Effector memory CD4-positive, alpha-beta T cell (primary cell): ENCODE data around the gene COL5A1.

Experiments
- DNase-seq, 3 donors: peaks; one replicate each; pipeline ENCODE4 v3.0.0-alpha.2; 2020
- H3K27ac ChIP-seq: 2 replicates; pipeline ENCODE4 v1.7.0; 2013; ENCODE audit warnings: mild to moderate bottlenecking, low read length, moderate library complexity; ENCODE audit not compliant: insufficient read depth, poor library complexity, severe bottlenecking
- H3K27me3 ChIP-seq: replicated peaks from 2 replicates; pipeline ENCODE4 v1.7.0; 2013; ENCODE audit warnings: mild to moderate bottlenecking, low read length; ENCODE audit not compliant: insufficient read depth, control insufficient read depth, poor library complexity, severe bottlenecking
- H3K36me3 ChIP-seq: 2 replicates; pipeline ENCODE4 v1.7.0; 2013; ENCODE audit warnings: mild to moderate bottlenecking, low read length, moderate library complexity; ENCODE audit not compliant: control insufficient read depth, insufficient read depth
- H3K4me1 ChIP-seq: 2 replicates; pipeline ENCODE4 v1.7.0; 2013; ENCODE audit warnings: low read length, mild to moderate bottlenecking; ENCODE audit not compliant: control insufficient read depth, insufficient read depth, poor library complexity, severe bottlenecking
- H3K4me3 ChIP-seq: 2 replicates; pipeline ENCODE4 v1.7.0; 2013; ENCODE audit warnings: low read length, low read depth, mild to moderate bottlenecking; ENCODE audit not compliant: insufficient read depth, poor library complexity, severe bottlenecking
- H3K9me3 ChIP-seq: 2 replicates; pipeline ENCODE4 v1.7.0; 2013; ENCODE audit warnings: mild to moderate bottlenecking, low read length, moderate library complexity; ENCODE audit not compliant: control insufficient read depth

Gene COL5A1

GRCh38 chr9:134691695-134692572 is 50.3 kb downstream of the COL5A1 start:
- Histone ChIP-seq H3K4me1 (no peaks in the 10 kb centered on the region), H3K4me3 (no peak overlapping the region), H3K9me3 (no peaks in the 10 kb centered on the region), H3K27me3 (no peaks in the 10 kb centered on the region), H3K27ac (no peak overlapping the region), H3K36me3 (no peaks in the 10 kb centered on the region)
- DNase-seq: no peak

- Histone ChIP-seq H3K27ac (no peak overlapping the region), H3K27me3 (no peaks in the 10 kb centered on the region), H3K9me3 (no peaks in the 10 kb centered on the region), H3K4me3 (no peak overlapping the region), H3K4me1 (no peaks in the 10 kb centered on the region), H3K36me3 (no peaks in the 10 kb centered on the region)
- DNase-seq: no peak
These were observed 50.9 kb downstream of the COL5A1 start for GRCh38 chr9:134692573-134692860.

DNA sequence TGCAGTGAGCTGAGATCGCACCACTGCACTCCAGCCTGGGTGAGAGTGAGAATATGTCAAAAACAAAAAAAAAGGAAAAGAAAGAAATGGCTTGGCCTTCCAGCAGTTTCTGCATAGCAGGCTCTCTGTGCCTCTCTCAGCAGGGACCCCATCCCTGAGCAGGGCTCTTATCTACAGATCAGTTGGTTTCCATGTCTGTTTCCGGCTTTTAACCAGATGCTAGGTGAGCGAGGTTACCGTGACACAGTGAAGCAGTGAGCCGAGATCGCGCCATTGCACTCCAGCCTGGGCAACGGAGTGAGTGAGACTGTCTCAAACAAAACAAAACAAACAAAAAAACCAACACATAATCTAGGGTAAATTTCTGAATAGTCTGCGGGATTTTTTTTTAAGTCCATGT is 51.4 kb downstream of the COL5A1 start:
- no peaks in the 10 kb centered on the region for H3K27me3 ChIP-seq
- H3K4me3 ChIP-seq: no peak overlapping the region
- no peak overlapping the region for H3K27ac ChIP-seq
- H3K4me1 ChIP-seq: no peaks in the 10 kb centered on the region
- no peak for DNase-seq
- H3K9me3 ChIP-seq: no peaks in the 10 kb centered on the region
- no peaks in the 10 kb centered on the region for H3K36me3 ChIP-seq

DNA sequence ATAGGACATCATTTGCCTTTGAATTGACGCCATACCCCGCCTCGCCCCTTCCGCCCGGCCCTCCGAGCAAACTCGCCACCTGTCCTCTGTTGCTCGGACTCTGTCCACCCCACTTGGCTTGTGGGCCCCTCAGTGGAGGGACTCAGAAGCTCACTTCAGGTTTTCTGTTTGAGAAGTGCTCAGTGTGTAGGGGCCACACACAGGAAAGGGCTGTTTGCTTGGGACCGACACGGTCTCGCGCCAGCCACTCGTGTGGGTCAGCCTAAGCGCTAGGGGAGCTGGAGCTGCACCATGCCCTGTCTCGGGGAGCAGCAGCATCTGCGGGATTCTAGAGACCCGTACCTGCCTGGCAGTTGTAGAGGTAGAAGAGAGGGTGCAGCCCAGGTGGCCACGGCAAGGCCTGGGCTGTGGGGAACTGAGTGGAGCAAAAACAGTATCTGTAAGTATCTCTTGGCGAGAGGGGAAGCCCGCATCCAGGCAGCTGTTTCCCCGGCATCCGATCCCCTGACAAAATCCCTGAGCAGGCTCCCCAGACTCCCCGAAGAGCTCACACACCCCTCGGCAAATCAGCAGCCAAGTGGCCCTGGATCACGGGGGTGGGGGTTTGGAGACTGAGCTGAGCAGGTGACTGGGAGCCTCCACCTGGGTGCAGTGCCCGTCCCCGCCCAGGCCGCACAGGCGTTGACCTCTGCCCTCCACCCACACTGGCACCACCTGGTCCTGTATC is 52.2 kb downstream of the COL5A1 start:
- H3K4me1 ChIP-seq: no peaks in the 10 kb centered on the region
- H3K9me3 ChIP-seq: no peaks in the 10 kb centered on the region
- H3K27ac ChIP-seq: no peak overlapping the region
- no peak for DNase-seq
- no peaks in the 10 kb centered on the region for H3K36me3 ChIP-seq
- no peaks in the 10 kb centered on the region for H3K27me3 ChIP-seq
- H3K4me3 ChIP-seq: no peak overlapping the region

- no peaks in the 10 kb centered on the region for H3K27me3 ChIP-seq
- no peak overlapping the region for H3K27ac ChIP-seq
- no peak overlapping the region for H3K4me3 ChIP-seq
- H3K9me3 ChIP-seq: no peaks in the 10 kb centered on the region
- no peaks in the 10 kb centered on the region for H3K4me1 ChIP-seq
- no peaks in the 10 kb centered on the region for H3K36me3 ChIP-seq
- no peak for DNase-seq
These were observed 52.7 kb downstream of the COL5A1 start for GRCh38 chr9:134694368-134694665.

DNA sequence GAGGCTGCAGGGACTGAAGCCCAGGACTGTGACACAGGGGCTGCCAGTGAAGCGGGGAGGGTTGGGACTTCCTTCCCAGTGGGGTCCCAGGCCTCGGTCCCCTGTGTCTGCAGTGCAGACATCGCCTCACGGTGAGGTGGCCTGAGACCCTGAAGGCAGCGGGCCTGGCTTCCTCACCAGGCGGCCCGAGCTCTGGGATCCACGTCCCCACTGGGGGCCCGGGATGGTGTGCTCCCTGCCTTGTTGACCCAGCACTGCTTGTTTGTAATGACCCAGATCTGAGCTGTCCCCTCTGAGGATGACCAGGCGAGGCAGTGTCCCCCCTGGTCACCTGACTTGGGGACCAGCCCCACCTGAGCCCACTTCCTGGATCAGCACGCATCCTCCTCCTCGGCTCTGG is 53.1 kb downstream of the COL5A1 start:
- Histone ChIP-seq H3K4me3 (no peak overlapping the region), H3K4me1 (no peaks in the 10 kb centered on the region), H3K9me3 (no peaks in the 10 kb centered on the region), H3K27ac (no peak overlapping the region), H3K27me3 (no peaks in the 10 kb centered on the region), H3K36me3 (no peaks in the 10 kb centered on the region)
- no peak for DNase-seq

- no peaks in the 10 kb centered on the region for H3K36me3 ChIP-seq
- H3K9me3 ChIP-seq: no peaks in the 10 kb centered on the region
These were observed 53.5 kb downstream of the COL5A1 start for GRCh38 chr9:134695144-134695543.

GRCh38 chr9:134696433-134696832 is 54.8 kb downstream of the COL5A1 start:
- H3K9me3 ChIP-seq: no peaks in the 10 kb centered on the region
- no peaks in the 10 kb centered on the region for H3K27me3 ChIP-seq
- no peak overlapping the region for H3K4me3 ChIP-seq
- DNase-seq: no peak
- no peaks in the 10 kb centered on the region for H3K4me1 ChIP-seq
- H3K27ac ChIP-seq: no peak overlapping the region
- H3K36me3 ChIP-seq: no peaks in the 10 kb centered on the region

More at GRCh38 chr9:134695144-134695543, 53.5 kb downstream of the COL5A1 start:
- no peak for DNase-seq
- no peaks in the 10 kb centered on the region for H3K4me1 ChIP-seq
- no peak overlapping the region for H3K4me3 ChIP-seq
- H3K27me3 ChIP-seq: no peaks in the 10 kb centered on the region
- no peak overlapping the region for H3K27ac ChIP-seq

DNA sequence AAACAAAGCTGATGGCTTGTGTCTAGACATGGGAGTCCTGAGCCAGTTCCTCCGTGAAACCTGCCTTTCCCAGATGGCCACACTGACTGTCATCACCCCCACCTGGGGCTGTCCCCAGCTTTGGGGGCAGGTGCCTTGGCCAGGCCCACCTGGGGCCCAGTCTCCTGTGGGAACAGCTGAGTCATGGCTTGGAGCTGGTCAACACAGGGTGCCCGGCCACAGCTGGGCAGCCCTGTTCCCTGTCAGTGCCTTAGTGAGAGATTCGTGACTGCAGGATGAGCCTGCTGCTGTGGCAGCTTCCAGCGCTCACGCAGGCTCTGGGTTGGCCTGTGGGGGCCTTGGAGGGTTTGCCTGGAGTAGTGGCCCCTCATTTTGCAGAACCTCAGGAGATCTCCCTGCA is 56.5 kb downstream of the COL5A1 start:
- DNase-seq: no peak
- no peaks in the 10 kb centered on the region for H3K4me1 ChIP-seq
- H3K36me3 ChIP-seq: no peaks in the 10 kb centered on the region
- H3K27me3 ChIP-seq: no peaks in the 10 kb centered on the region
- H3K9me3 ChIP-seq: no peaks in the 10 kb centered on the region
- H3K4me3 ChIP-seq: no peak overlapping the region
- H3K27ac ChIP-seq: no peak overlapping the region

GRCh38 chr9:134698587-134699342 is 57.2 kb downstream of the COL5A1 start:
- no peaks in the 10 kb centered on the region for H3K27me3 ChIP-seq
- H3K27ac ChIP-seq: no peak overlapping the region
- DNase-seq: no peak
- no peak overlapping the region for H3K4me3 ChIP-seq
- no peaks in the 10 kb centered on the region for H3K36me3 ChIP-seq
- H3K4me1 ChIP-seq: no peaks in the 10 kb centered on the region
- H3K9me3 ChIP-seq: no peaks in the 10 kb centered on the region
